Kasumi-1 (cell line): ENCODE data around the gene RCOR3.
"Not testable (repeated sequence)": the region's sequence is repeated elsewhere in the genome, so short reads cannot be mapped to it uniquely, and the experiment has no call there.

ENCODE experiments used
- DNase-seq, 2 experiments: peaks; one replicate each; lab custom pipeline; 2025; lab: John Stamatoyannopoulos, UW

RCOR3 gene

GRCh38 chr1:211260141-211261107, 1.3 kb downstream of the RCOR3 start:
- DNase-seq, result peak; percentile 85

DNA sequence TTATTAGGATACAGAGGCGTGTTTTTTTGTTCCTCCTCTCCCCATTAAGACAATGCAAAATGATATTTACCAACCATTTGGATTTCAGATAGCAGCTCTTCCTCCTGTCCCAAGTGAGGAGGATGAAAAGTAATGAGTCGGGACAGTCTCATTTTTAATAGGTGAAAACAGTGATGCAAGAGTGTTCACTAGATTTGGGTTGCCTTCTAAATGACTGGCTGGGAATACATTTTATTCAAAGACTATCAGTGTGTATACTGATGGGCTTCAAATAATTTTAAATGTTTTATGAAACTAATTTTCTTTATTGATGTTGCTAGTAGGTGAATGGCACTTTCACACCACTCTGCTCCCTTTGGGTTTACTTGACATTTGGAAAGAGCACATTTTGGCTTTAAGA, 2.1 kb downstream of the RCOR3 start:
- DNase-seq, result no peak

DNA sequence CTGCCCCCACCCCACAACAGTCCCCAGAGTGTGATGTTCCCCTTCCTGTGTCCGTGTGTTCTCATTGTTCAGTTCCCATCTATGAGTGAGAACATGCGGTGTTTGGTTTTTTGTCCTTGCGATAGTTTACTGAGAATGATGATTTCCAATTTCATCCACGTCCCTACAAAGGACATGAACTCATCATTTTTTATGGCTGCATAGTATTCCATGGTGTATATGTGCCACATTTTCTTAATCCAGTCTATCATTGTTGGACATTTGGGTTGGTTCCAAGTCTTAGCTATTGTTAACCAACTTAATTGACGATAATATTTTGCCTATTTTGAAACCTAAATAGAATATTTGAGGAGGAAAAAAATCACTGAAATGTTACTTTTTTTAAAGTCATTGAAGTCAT, 3.9 kb downstream of the RCOR3 start:
- not testable (repeated sequence) for DNase-seq

DNA sequence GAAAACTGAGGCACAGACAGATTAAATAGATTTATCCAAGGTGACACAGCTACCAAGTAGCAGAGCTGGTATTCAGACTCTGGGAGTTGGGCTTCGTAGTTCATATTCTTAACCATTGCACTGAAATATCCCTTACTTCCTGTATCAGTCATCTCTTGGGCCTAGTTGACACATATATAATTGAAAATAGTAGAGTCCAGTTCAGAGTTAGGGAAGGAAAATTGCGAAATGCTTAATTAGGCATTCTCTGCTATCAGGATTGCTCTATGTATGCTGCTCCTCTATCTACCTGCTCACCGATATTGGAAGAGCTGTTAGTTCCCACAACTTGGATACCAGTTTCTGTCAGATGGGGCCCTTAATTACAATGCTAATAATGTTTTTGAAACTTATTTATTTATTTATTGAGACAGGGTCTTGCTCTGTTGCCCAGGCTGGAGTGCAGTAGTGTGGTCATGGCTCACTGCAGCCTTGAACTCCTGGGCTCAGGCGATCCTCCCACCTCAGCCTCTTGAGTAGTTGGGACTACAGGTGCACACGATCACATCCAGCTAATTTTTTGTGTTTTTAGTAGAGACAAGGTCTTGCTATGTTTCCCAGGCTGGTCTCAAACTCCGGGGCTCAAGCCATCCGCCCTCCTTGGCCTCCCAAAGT, 8.2 kb downstream of the RCOR3 start:
- DNase-seq, result no peak

DNA sequence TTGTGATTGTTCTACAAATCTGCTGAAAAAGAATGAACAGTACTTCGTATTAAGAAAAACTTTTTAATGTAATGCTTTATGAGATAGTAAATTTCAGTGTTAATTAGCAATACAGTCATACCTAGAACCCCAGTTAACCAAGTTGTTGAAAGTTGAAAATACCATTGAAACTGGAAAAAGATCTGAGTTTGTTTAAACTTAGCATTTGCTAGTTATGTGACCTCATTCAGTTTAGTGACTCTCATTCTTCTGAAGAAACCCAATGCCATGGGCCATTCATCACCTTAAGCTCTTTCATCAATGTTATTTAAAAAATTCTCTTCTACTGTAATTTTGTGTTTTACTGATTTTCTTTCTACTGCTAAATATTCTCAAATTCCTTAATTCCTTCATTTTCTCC, 20.2 kb downstream of the RCOR3 start:
- DNase-seq, result no peak

DNA sequence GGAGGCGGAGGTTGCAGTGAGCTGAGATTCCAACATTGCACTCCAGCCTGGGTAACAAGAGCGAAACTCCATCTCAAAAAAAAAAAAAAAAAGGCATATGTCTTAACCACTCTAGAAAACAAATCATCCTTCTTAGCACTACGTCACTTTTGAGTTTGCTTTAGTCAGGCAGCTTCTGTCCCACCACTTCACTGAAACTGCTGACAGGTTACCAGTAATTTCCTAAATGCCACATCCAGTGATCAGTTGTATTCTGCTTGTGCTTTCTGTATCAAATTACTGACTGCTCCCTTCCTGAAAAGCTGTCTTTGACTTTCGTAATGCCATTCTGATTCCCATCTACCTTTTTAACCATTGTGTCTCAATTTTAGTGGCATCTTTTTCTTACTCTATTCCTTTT, 21.7 kb downstream of the RCOR3 start:
- DNase-seq, result no peak

DNA sequence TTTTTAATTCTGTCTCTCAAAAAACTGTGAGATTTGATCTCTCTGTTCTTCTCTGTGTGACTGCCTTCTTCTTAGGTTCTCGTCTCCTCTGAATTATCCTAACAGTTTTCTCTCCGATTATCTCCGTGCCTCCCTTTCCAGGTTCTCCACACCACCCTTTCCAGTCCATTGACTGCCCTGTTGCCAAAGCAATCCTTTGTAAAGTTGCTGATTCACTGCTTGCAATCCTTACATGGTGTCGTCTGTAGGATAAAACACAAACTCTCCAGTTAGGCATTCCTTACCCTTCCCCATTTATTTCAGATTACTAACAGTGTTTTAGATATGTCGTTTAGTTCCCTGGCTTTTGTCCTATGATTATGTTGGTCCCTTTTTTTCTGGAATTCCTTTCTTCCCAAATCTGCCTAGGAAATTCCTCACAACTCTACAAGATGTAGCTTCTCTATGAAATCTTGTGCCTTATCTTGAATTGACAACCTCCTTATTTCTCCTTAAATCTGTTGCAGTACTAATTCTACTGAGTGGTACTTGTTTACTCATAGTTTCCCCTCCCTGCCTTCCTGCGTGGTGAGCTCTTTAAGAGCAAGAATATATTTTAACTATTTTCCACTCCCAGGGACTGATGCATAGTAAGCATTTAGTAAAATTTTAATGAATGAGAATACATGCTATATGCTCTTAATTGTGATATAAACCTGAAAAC, 22.3 kb downstream of the RCOR3 start:
- DNase-seq, result no peak

GRCh38 chr1:211282023-211282373, 22.8 kb downstream of the RCOR3 start:
- no peak for DNase-seq

GRCh38 chr1:211285196-211285595, 26.0 kb downstream of the RCOR3 start:
- no peak for DNase-seq

GRCh38 chr1:211287218-211287617, 28.1 kb downstream of the RCOR3 start:
- no peak for DNase-seq

DNA sequence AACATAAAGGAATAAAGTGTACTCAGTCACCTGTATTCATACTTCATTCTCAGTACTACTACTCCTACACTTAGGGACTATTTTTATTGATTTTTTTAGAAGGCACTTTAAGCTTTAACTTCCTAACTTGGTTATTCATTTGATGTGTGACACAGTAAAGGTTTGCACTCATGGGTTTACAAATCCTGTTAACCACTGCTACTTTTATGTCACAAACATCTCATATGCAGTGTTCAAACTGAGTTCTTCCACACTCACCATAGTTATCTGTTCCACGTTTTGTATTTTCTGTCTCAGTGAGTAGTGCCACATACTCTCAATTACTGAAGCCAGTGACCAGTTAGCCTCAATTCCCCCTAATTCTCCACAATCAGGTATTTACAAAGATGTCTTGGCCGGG, 33.2 kb downstream of the RCOR3 start:
- DNase-seq, result no peak

GRCh38 chr1:211296396-211296795, 37.2 kb downstream of the RCOR3 start:
- no peak for DNase-seq

DNA sequence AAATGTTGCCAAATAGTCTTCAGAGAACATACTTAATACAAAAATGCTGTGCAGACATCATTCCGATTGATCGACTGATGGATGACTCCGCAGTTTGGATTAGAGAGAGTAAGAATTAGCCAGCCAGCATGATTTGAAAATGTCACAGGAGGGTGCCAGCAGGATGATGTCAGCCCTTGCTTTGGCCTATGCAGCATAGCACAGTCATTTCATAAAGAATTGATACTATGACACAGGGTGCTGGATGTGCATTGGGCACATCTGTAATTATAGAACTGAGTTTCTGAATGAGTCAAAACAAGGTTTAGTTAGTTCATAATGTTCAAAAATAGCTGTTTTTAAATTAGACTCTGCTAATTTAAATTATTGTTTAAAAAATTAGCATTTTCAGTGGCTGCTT, 45.9 kb downstream of the RCOR3 start:
- no peak for DNase-seq

GRCh38 chr1:211309617-211310016, 50.5 kb downstream of the RCOR3 start:
- no peak for DNase-seq

GRCh38 chr1:211313392-211313791, 54.2 kb downstream of the RCOR3 start:
- no peak for DNase-seq

GRCh38 chr1:211318576-211319280, 59.6 kb downstream of the RCOR3 start:
- peak; percentile 44 to 51 for DNase-seq

- no peak for DNase-seq
Observed at GRCh38 chr1:211319892-211320291, 60.7 kb downstream of the RCOR3 start.

DNA sequence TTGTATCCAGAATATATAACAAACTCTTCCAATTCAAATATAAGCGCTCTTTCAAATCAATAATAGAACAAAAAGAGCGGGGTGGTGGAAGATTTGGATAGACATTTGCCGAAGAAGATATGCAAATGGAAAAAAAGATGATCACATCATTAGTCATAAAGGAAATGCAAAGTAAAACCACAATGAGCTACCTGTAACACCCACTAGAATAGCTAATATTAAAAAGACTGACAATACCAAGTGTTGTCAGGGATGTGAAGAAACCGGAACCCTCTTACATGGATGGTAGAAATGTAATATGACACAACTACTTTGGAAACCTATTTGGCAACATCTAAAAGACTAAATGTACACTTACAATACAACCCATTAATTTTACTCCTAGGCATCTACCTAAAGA, 61.8 kb downstream of the RCOR3 start:
- no peak for DNase-seq

DNA sequence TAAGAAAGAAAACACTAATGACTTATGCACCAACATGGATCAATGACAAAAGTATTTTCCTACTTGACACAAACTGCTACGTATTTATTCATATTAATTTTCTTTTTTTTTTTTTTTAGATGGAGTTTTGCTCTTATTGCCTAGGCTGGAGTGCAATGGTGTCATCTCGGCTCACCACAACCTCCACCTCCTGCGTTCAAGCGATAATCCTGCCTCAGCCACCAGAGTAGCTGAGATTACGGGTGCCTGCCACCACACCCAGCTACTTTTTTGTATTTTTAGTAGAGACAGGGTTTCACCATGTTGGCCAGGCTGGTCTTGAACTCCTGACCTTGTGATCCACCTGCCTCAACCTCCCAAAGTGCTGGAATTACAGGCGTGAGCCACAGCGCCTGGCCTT, 62.5 kb downstream of the RCOR3 start:
- DNase-seq, result not testable (repeated sequence)

DNA sequence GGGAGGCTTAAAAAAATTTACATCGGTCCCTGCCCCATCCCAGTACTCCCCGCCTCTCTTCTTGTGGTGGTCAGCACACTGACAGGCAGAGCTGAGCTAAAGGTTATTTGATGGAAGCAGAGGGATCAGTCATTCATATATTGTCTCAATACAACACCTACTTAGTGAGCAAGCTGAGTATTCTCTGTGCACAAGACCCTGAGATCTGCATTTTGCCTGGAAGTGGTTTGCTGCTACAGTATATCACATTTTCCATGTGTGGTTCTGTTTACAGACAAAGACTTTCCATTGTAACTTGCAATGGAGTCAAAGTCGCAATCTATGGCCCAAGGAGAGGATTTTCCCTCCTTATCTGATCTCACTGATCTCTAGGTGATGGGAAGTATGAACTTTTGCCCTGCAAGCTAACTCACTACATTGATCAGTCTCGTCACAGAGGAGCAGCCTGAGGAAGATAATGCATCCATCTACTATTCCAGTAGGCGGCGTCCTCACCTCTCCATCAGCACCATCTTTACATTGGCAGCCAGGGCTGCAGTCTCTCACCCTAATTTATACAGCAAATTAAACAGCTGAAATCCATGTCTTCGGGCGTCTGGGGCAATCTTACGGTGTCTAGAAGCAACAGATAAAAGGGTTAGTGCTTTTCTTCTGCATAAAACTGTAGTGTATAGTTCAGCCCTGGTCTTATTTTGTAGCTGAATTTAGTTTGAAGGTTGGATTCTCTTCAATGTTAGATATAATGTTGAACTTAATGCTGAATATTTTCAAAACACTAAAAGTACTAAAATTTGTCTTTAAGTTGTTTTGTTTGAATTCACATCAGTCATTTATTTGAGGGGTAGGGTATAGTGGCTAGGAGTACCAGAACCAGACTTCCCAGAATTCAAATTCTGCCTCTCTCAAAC, 64.2 kb downstream of the RCOR3 start:
- peak; percentile 78 to 86 for DNase-seq
